Uterus (tissue), 4 donors: ENCODE measurements around the gene FBXW7. TPM values are rescaled to one million over a fixed set of nuclear protein-coding genes. Genes with fewer than 3 reads are reported as not detected.
A peak's percentile ranks its signal among the peaks of the same experiment; 100 is the strongest.

Experiments
- DNase-seq, 2 donors: peaks; one replicate each; pipeline ENCODE4 v3.0.0-alpha.2; 2019 to 2020
- H3K27ac ChIP-seq, 2 donors: fragments of 200-600 bp; sonication (generic); 1 replicate in 1 of 2; 2 replicates in 1 of 2; pipeline ENCODE4 v1.5.1; 2016 to 2018
- H3K27me3 ChIP-seq, 2 donors: fragments of 200-600 bp; sonication (generic); one replicate each; pipeline ENCODE4 v1.5.1; 2018 to 2019; ENCODE audit warnings: control low read depth in 1 of 2
- H3K36me3 ChIP-seq, 2 donors: fragments of 200-600 bp; sonication (generic); one replicate each; pipeline ENCODE4 v1.5.1; 2019; ENCODE audit warnings: control low read depth in 1 of 2
- H3K4me1 ChIP-seq, 2 donors: fragments of 200-600 bp; sonication (generic); one replicate each; pipeline ENCODE4 v1.5.1; 2018 to 2019; ENCODE audit warnings: control low read depth in 1 of 2
- H3K4me3 ChIP-seq, 2 donors: fragments of 200-600 bp; sonication (generic); 1 replicate in 1 of 2; 2 replicates in 1 of 2; pipeline ENCODE4 v1.5.1; 2018 to 2019; ENCODE audit warnings: mild to moderate bottlenecking in 1 of 2
- H3K9me3 ChIP-seq, 2 donors: fragments of 200-600 bp; sonication (generic); one replicate each; pipeline ENCODE4 v1.5.1; 2019; ENCODE audit warnings: control low read depth in 1 of 2
- CTCF ChIP-seq, 4 experiments: fragments of 200-600 bp in 2 of 4; fragments of 450-650 bp in 2 of 4; sonication (generic) in 2 of 4; IDR thresholded peaks; one replicate each; pipeline ENCODE4 v1.5.1; 2016 to 2019; ENCODE audit warnings: antibody characterized with exemption in 4 of 4, mild to moderate bottlenecking in 2 of 4, moderate library complexity in 1 of 4
- POLR2A ChIP-seq, 2 donors: fragments of 450-650 bp; IDR thresholded peaks; one replicate each; pipeline ENCODE4 v1.6.1; 2016; ENCODE audit warnings: antibody characterized with exemption in 2 of 2, mild to moderate bottlenecking in 1 of 2, moderate library complexity in 1 of 2
- intact Hi-C: fragments of 100-400 bp; cut with DNase I; formaldehyde crosslinking; loops from one replicate; pipeline ENCODE4 v1.15.1; 2023; ENCODE audit warnings: low total_unique reads
- total RNA-seq, 4 donors: library from RNA; depleted of rRNA in 3 of 4; stranded (reverse); fragments of >200 nt in 3 of 4; gene quantifications; one replicate each; pipeline versions ENCODE4 v1.1.0 to v1.2.4, GENCODE V29; 2014 to 2023
- donor health status: DM: yes; HTN: yes; CAD: no.

FBXW7 gene
- total RNA-seq, 4 donors from 2014 or later = 50.6 to 152 (median 90.8) TPM

GRCh38 chr4:152389359-152389758 lies 146.5 kb downstream of the FBXW7 start:
- TF ChIP-seq CTCF (IDR thresholded peaks at IDR 0.05) = no peak
- H3K27ac ChIP-seq = no peak overlapping the region
- H3K9me3 ChIP-seq = no peaks in the 10 kb centered on the region
- H3K27me3 ChIP-seq = no peaks in the 10 kb centered on the region
- no peaks in the 10 kb centered on the region for H3K36me3 ChIP-seq
- no peaks in the 10 kb centered on the region for H3K4me1 ChIP-seq
- no peak for DNase-seq
- H3K4me3 ChIP-seq = no peak overlapping the region
- intact Hi-C loops = no loop called here

- Histone ChIP-seq H3K27me3 (no peaks in the 10 kb centered on the region), H3K4me1 (no peaks in the 10 kb centered on the region), H3K27ac (no peak overlapping the region), H3K36me3 (no peaks in the 10 kb centered on the region), H3K9me3 (no peaks in the 10 kb centered on the region), H3K4me3 (no peak overlapping the region)
- no peak for DNase-seq
- TF ChIP-seq CTCF (IDR thresholded peaks at IDR 0.05) = peak; percentile 26 to 56 (median 42)
- no peak for TF ChIP-seq POLR2A (IDR thresholded peaks at IDR 0.05)
- intact Hi-C loops = no loop called here
Observed at GRCh38 chr4:152385551-152385950, 150.3 kb downstream of the FBXW7 start.

- H3K27ac ChIP-seq = peak overlapping the region; percentile 44 to 52
Observed at GRCh38 chr4:152382057-152382785, 153.7 kb downstream of the FBXW7 start.

GRCh38 chr4:152380919-152381318 lies 155.0 kb downstream of the FBXW7 start:
- Histone ChIP-seq H3K4me1 (no peaks in the 10 kb centered on the region), H3K9me3 (no peaks in the 10 kb centered on the region), H3K4me3 (no peak overlapping the region), H3K27ac (peak overlapping the region in 1 of 2 donors; percentile 15), H3K36me3 (no peaks in the 10 kb centered on the region), H3K27me3 (no peaks in the 10 kb centered on the region)
- intact Hi-C loops = no loop called here
- TF ChIP-seq POLR2A (IDR thresholded peaks at IDR 0.05) (no peak), CTCF (IDR thresholded peaks at IDR 0.05) (no peak)
- no peak for DNase-seq

More at GRCh38 chr4:152382057-152382785, 153.7 kb downstream of the FBXW7 start:
- no peaks in the 10 kb centered on the region for H3K36me3 ChIP-seq
- peak overlapping the region in 1 of 2 donors; percentile 15 for H3K4me3 ChIP-seq
- no peak for TF ChIP-seq POLR2A (IDR thresholded peaks at IDR 0.05)
- TF ChIP-seq CTCF (IDR thresholded peaks at IDR 0.05) = no peak
- intact Hi-C loops = no loop called here
- H3K9me3 ChIP-seq = no peaks in the 10 kb centered on the region
- no peaks in the 10 kb centered on the region for H3K4me1 ChIP-seq
- DNase-seq = no peak
- H3K27me3 ChIP-seq = no peaks in the 10 kb centered on the region

GRCh38 chr4:152380185-152380584 lies 155.7 kb downstream of the FBXW7 start:
- Histone ChIP-seq H3K27me3 (no peaks in the 10 kb centered on the region), H3K9me3 (no peaks in the 10 kb centered on the region), H3K4me3 (no peak overlapping the region), H3K27ac (no peak overlapping the region), H3K4me1 (no peaks in the 10 kb centered on the region), H3K36me3 (no peaks in the 10 kb centered on the region)
- intact Hi-C loops = no loop called here
- TF ChIP-seq CTCF (IDR thresholded peaks at IDR 0.05) (no peak), POLR2A (IDR thresholded peaks at IDR 0.05) (no peak)
- DNase-seq = no peak
